Loucy (cell line): ENCODE data around the gene CASP10.
"Not testable (repeated sequence)": the region's sequence is repeated elsewhere in the genome, so short reads cannot be mapped to it uniquely, and the experiment has no call there.

Source experiments
- EZH2phosphoT487 ChIP-seq: fragments of 200-600 bp; IDR thresholded peaks from 2 replicates; pipeline ENCODE4 v1.6.1; 2018; ENCODE audit warnings: antibody characterized with exemption, mild to moderate bottlenecking, moderate library complexity, borderline replicate concordance
- TF ChIP-seq, protein P1 (sequence below): fragments of 200-600 bp; sonication (generic); conservative IDR thresholded peaks from 2 replicates; pipeline ENCODE4 v1.5.1; 2014; ENCODE audit warnings: mild to moderate bottlenecking, antibody characterized with exemption, low read length

DNA sequence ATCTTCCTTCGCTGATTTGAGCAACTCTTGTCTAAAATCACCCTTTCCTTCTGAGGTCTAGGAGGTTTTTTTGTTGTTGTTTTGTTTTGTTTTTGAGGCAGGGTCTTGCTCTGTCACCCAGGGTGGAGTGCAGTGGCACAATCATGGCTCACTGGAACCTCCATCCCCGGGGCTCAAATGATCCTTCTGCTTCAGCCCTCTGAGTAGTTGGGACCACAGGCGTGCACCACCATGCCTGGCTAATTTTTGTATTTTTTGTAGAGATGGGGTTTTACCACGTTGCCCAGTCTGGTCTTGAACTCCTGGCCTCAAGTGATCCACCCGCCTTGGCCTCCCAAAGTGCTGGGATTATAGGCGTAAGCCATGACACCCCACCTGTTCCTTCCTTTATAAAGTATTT lies 1.3 kb downstream of the CASP10 start:
- TF ChIP-seq, protein P1, sequence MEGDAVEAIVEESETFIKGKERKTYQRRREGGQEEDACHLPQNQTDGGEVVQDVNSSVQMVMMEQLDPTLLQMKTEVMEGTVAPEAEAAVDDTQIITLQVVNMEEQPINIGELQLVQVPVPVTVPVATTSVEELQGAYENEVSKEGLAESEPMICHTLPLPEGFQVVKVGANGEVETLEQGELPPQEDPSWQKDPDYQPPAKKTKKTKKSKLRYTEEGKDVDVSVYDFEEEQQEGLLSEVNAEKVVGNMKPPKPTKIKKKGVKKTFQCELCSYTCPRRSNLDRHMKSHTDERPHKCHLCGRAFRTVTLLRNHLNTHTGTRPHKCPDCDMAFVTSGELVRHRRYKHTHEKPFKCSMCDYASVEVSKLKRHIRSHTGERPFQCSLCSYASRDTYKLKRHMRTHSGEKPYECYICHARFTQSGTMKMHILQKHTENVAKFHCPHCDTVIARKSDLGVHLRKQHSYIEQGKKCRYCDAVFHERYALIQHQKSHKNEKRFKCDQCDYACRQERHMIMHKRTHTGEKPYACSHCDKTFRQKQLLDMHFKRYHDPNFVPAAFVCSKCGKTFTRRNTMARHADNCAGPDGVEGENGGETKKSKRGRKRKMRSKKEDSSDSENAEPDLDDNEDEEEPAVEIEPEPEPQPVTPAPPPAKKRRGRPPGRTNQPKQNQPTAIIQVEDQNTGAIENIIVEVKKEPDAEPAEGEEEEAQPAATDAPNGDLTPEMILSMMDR: not testable (repeated sequence)
- TF ChIP-seq EZH2phosphoT487: not testable (repeated sequence)
